ENCODE data around the gene NKX6-2.
"Not testable (repeated sequence)": the region's sequence is repeated elsewhere in the genome, so short reads cannot be mapped to it uniquely, and the experiment has no call there.

NKX6-2 gene

DNA sequence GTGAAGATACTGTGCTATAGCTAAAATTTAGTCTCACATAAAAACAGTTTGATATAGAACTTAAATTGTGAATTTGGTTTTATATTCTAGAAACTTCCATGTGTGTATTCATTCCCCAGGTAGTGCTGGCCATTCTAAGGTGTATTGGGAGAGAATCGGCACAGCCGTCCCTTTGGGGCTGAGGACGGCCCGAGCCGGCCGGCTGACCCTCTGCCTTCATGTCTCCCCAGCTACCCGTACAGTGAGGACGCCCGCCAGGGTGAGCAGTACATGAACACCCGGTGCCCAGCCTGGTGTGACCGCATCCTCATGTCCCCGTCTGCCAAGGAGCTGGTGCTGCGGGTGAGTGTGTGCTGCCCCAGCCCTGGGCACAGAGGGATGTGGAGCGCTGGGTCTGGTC, 8.5 kb downstream of the NKX6-2 start:
- no peak for DNase-seq

DNA sequence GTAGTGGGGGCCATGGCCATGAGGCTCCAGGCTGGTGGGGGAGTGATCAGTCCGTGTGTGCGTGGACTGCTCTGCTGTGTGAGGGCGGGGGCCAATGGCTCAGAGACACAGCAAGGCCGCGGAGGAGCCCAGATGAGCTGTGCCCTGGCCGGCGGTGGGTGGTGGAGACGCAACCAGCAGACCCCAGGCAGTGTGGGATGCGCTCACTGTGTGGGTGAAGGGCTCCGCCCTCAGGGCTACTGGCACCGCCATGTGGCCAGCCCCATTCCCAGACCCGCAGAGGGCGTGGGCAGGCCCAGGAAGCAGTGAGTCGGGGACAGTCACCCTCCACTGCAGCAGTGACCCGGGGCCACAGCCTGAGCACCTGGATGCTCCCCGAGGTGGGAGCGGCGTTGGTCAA, 9.1 kb downstream of the NKX6-2 start:
- DNase-seq, result no peak

DNA sequence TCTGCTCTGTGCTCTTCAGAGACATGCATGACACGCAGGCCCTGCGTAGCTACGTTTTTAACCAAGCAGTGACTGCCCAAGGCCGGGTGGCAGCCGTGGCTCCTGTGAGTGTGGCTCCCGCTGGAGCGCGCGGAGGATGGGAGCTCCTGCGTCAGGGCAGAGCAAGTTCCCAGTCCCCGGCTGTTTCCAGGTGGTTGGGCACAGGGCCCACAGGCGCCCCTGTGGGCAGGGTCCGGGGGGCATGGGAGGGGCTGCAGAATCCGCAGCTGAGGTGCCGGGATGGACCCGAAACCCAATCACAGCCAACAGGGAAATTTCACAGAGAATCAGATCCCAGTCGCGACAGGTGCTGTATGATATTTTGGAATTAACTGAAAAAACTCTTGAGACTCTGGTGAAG, 9.8 kb downstream of the NKX6-2 start:
- no peak for DNase-seq

DNA sequence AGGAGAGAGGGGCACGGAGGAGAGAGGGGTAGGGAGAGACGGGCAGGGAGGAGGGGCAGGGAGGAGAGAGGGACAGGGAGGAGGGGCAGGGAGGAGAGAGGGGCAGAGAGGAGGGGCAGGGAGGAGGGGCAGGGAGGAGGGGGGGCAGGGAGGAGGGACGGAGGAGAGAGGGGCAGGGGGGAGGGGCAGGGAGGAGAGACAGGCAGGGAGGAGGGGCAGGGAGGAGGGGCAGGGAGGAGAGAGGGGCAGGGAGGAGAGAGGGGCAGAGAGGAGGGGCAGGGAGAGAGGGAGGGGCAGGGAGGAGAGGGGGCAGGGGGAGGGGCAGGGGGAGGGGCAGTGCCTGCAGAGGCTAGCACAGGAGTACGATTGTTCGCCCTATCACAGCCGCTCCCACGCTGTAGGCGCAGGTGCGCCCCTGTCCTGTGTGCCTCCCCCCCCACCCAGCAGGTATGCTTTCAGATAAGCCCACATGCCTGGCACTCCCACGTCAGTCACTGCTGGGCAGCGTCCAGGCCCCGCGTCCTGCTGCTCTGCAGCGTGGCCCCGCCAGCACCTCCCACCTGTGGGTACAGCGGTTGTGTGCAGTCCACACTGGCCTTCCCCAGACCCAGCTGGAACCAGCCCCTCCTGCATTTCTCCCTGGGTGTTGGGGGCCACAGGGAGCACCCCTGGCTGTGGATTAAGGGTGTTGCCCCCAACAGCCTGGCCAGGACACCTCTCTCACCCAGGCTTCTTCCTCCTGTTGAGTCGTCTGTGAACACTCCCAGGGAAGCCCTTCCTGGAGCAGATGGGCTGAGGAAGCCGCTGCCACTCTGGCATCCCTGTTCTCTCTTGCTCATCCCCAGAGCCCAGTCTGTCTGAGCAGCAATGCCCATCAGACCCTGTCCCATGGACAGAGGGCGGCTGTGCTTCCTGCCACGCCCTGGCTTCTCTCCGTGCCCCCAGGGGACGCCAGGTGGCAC, 10.8 kb downstream of the NKX6-2 start:
- DNase-seq, result no peak

DNA sequence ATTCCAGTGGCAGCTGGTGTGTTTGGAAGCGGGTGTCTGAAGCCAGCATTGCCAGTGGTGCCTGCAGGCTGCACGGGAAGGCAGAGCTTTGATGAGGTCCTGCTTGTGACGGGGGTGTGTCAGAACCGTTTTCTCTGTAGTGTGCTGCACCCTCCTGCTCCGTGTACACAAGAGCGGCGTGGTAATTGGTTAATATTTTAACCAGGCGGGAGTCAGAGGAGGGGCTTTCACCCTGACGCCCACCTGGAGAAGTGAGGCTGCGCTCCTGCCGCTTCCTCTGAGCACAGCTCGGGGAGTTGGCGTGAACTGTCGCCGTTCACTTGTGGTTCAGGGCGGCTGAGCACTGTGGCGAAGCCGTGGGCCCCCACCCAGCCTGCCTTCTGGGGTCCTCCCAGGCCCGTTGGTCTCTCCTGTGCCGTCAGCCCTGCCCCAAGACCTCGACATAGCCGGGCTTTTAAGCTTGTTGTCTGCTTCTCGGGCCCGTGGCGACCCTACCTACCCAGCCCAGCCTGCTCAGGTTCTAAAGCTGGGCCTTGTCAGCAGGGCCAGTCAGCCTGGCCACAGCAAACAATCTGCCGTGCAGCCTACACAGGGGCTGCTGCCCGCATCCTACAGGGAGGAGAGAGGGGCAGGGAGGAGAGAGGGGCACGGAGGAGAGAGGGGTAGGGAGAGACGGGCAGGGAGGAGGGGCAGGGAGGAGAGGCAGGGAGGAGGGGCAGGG, 11.6 kb downstream of the NKX6-2 start:
- no peak for DNase-seq

DNA sequence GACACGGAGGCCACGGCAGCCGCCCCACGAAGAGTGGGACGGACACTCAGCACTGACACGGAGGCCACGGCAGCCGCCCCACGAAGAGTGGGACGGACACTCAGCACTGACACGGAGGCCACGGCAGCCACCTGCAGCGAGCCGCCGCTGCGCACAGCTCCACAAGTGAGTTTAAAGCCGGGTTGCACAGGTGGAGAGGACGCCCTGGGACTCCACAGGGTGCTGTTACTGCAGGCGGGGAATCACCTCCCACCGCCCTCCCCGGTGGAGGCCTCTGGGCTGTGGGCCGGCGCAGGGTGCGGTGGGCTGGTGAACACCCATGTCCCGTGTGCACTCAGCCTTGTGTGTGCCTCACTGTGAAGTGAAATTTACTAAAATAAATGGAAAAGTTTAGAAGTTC, 13.1 kb downstream of the NKX6-2 start:
- DNase-seq, result not testable (repeated sequence)

DNA sequence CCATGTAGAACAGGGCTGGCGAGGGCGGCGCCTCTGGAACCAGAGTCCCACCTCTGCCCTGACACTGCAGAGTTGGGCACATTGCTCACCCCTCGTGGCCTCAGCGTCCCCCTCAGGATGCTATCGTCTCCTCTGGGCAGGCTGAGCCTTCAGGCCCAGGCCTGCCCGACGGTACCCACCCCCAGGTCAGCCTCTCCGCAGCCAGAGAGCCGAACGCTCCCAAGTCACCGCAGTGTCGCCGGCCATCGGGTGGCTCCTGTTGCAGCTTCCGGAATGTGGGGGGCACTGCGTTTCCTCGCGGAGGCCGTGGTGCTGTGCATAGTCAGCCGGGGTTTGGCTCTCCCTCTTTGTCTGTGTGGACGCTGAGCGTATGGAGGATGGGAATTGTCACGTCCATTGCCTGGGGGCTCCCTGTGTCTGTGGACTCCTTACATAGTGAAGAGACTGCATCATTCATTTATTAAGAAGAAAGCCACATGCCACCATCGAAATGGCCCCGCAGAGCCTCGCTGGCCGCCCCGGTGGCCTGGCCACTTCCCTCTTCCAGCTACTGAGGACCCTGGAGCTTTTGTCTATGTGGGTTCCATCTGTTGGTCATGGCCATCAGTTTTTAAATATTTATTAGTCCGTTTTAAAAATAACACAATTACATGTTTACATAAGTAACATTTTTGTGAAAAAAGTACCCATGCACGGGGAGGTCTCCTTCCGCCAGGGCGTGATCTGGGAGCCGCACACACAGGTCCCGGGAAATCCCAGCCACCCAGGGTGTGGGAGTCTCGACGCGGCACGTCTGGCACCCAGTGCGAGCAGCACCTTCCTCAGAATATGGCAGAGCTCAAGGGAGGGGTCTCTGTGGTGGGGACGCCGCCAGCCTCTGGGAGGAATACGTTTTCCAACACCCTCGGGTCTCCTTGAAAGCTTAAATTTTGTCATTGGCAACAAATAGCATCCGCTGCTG, 15.6 kb downstream of the NKX6-2 start:
- no peak for DNase-seq

DNA sequence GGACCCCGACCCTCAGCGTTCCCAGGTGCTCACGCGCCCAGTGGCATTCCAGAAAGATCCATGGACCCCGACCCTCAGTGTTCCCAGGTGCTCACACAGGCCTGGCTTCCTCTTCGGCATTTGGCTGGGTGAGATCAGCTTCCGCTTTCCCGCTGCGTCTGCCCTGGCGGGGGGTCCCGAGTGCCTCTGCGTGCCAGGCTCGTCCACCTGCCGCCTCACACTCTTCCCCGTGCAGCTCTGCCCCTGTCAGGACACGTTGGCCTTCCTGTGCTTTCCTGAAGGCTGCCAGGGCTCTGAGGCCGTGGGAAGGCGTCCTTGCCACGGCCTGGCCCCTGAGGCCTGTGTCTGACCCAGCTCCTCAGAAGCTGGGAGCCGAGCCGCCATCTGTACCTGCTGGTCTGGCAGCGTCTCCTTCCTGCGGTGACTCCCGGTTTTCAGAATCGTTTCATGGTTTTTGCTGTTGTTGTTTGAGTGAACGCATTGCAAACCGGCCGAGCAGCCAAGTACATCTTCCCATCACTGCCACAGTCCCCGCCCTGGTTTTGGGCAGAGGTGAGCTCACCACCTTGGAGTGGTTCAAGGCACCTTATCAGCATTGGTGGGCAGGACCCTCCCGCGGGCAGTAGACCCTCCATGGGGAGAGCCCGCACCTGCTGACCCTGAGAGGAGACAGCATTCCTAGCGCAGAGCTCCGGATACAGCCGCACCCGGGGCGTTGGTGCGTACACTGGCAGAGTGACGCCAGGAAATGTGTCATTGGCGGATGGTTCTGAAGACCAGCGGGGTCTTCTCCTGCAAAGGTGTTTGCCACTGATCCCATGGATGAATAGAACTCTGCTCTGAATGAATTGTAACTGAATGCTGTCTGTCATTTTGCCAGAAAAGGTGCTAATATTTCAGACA, 17.4 kb downstream of the NKX6-2 start:
- no peak for DNase-seq

DNA sequence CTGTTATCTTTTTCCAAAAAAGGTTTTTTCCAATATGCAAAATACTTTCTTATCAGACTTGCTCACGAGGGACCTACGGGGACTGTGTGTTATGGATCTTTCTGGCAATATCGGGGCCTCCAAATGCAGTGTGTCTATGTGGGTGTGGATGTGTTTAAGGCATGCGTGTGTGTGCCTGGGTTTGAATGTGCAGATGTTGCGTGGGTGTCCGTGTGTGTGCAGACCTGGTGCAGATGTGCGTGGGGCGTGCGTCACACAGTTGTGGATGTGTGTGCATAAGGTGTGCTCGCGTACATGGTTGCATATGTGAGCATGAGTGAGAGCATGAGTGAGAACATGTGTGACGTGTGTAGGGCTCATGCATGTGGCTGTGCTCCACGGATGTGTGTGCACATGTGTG, 19.7 kb downstream of the NKX6-2 start:
- DNase-seq, result no peak

DNA sequence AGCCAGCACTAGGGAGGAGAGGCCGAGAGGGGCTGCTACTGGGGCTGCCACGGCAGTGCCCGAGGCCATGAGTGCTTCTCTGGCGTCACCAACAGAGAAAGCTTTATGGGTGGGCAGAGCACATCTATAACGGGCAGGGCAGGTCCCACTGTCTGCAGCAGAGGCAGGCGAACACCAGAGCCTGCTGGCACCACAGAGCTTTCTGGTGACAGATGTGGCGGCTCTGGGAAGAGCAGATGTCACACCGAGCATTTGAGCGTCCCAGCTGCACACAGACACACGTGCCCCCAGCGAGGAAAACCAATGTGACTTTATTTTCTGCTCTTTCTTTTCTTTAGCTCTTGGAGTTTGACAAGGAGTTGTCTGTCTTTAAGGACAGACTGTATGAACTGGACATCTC, 20.5 kb downstream of the NKX6-2 start:
- no peak for DNase-seq

DNA sequence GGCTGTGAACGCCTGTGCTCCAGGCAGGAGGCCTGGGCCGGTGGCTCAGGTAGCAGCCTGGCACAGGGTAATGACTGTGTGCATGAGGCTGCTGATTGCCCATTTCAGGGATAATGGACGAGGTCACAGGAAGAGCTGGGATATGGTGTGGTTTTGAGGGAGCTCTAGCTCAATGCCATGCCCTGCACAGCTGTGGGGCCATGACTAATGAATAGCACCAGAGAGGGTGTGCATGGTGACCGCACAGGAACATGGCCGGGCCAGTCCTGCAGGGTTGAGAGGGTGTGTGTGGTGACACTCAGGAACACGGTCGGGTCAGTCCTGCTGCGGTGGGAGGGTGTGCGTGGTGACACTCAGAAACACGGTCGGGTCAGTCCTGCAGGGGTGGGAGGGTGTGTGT, 21.8 kb downstream of the NKX6-2 start:
- no peak for DNase-seq

DNA sequence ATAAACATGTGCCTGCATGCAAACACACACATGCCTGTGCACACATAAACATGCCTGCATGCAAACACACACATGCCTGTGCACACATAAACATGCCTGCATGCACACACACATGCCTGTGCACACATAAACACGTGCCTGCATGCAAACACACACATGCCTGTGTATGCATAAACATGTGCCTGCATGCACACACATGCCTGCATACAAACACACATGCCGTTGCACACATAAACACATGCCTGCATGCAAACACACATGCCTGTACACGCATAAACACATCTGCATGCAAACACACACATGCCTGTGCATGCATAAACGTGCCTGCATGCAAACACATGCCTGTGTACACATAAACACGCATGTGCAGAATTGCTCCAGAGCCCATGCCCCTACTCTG, 22.4 kb downstream of the NKX6-2 start:
- DNase-seq, result no peak

DNA sequence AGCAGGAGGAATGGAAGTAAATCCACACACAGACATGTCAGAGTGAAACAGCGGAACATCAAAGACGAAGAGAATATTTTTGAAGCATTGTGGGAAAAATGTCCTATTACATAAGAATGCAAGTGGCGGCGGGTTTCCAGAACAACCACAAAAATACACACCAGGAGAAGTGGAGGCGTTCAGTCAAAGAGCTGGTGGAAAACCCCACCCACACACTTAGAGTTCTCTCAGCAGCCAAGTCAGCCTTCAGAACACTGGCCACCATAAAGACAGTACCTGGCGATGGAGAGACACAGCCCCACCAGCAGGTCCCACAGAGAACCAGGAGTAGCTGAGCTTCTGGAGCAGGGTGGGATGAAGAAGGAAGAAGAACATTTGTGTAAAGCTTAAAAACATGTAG, 23.7 kb downstream of the NKX6-2 start:
- no peak for DNase-seq

DNA sequence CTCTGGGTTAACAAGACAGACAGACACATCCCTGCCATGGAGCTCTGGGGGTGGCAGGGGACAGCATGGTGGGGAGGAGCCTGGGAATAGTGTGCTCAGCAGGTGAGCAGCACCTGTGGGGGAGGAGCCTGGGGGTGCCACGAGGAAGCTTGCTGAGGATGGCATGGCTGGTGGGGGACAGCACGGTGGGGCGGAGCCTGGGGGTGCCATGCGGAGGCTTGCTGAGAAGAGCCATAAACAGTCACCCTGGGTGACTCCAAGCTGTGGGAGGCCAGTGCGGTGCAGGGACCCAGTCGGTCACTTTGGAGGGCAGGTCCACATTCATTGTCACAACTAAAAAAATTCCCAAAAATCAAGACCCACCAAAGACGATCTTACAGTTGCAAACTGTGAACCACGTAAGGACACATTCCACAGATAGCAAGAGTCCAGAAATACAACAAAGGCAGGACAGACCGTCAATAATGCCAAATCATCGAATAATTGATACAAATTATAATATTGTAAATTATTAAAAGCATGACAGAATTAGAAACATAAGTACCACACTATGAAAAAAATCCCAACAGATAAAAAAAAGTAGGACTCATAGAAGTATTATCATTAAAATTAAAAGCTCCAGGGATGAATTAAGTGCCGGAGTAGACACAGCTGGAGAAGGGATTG, 24.4 kb downstream of the NKX6-2 start:
- no peak for DNase-seq

DNA sequence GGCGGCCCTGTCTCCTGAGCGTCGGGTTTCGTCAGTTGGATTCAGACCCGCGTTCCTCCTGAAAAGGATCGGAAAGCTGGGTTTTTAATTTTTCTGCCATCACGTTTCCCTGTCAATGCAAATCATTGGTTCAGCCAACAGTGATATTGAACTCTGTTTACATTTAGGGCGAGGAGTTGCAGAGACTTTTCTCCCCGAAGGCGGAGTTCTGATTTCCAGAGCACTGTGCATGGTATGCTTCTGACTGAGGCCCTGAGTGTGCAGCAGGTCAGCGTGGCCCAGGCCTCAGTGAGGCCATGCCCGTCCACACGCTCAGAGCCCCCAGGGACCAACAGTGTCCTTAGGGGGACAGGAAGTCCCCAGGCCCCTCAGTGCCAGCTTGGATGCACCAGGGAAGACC, 27.1 kb downstream of the NKX6-2 start:
- DNase-seq, result no peak

DNA sequence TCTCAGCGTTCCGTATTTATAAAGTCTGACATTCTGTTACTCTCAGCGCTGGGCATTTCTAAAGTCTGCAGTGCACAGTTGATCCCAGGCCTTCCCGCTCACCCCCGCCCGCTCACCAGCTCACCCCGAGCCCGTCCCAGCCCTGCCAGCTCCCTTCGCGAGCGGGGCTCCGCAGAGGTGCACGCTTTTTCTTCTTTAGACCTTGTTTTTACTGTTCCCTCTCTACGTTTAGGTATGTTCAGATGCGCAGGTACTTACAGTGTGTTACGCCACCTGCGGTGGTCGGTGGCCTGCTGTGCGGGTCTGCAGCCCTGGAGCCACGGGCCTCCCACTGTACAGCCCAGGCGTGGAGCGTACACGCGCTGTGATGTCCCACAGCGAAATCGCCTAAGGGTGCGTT, 28.8 kb downstream of the NKX6-2 start:
- DNase-seq, result no peak

DNA sequence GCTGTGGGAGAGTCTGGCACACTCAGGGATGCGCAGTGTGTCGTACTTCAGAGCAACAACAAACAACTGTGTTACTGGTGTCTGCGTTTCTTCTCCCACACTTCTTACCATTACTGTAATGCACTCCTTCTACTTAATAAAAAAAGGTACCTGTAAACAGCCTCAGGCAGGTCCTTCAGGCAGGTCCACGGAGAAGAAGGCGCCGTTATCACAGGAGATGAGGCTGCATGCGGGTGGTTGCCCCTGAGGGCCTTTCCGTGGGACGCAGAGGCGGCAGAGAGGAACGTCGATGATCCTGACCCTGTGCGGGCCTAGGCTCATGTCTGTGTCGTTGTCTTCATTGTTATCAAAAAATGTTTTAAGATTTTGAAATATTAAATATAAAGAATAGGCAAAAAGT, 29.4 kb downstream of the NKX6-2 start:
- DNase-seq, result no peak

DNA sequence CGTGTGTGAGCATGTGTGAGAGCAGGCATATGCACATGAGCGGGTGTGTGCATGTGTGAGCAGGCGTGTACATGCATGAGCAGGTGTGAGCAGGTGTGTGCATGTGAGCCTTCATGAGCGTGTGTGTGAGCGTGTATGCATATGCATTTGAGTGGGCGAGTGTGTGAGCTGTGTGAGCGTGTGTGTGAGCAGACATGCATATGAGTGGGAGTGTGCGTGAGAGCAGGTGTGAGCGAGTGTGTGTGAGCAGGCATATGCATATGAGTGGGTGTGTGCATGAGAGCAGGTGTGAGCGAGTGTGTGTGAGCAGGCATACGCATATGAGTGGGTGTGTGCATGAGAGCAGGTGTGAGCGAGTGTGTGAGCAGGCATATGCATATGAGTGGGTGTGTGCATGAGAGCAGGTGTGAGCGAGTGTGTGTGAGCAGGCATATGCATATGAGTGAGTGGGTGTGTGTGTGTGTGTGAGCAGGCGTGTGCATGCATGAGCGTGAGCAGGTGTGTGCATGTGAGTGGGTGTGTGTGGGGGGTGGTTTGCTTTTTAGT, 30.7 kb downstream of the NKX6-2 start:
- DNase-seq, result no peak

DNA sequence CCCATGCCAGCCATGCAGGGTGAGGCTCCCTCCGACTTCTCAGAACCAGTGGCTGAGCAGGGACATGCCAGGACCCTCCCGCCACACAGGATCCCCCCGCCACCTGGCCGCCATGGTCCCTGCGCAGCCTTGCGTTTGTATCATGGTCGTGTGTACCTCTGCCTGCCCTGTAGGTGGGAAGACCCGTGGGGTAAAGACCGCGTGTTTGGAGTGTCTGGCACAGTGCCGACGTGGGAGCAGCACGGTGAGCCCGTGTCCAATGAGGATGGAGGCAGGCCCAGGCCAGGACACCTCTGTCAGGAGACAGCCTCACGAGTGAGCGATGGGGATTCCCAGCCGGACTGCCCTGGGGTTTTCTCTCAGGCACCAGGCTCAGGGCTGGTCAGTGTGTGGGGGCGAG, 31.9 kb downstream of the NKX6-2 start:
- DNase-seq, result no peak

DNA sequence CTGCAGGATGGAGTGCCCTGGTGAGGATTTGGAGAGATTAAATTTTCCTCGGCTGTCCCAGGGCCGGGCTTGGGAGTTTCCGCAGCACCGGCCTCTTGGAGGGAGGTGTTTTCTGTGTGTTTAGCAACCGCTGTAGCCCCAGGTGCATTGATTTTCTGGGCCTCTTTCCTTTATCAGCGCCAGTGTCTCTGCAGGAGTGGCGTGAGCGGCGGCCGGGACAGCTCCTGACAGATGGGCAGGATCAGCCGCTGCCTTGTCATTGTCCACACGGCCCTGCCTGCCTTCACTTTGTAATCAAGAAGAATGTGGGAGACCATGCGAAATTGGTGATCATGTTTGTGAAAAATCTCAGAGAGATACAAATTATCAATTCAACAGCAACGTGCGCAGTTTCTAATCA, 32.4 kb downstream of the NKX6-2 start:
- DNase-seq, result no peak

DNA sequence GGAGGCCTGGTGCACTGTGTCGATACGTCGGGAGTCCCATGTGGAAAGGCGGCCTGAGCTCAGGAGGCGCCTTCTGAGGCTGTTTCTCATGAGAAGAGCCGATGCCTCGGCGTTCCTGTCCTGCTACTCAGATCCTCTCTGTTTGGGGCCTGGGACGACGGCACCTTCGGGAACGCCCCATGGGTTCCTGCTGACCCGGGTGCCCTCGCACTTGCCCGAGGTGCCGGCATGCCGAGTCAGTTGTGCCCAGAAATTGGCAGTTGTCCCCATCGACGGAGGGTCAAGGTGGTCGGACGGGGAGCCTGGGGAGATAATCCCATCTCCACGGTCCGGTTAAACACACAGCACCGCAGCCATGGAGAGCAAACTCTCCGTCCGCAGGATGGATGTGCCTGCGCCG, 33.0 kb downstream of the NKX6-2 start:
- DNase-seq, result no peak

All from activated naive CD4-positive, alpha-beta T cell treated with Interleukin-2 at 50 U/mL for 16 hours (primary cell).